GM23248 (cell line): ENCODE data around the gene CSTF1. TPM values are rescaled to one million over a fixed set of nuclear protein-coding genes. Genes with fewer than 3 reads are reported as not detected.
A peak's percentile ranks its signal among the peaks of the same experiment; 100 is the strongest.

ENCODE experiments used
- DNase-seq: peaks from one replicate; pipeline ENCODE4 v3.0.0-alpha.2; 2015
- H2AFZ ChIP-seq: fragments of 200-600 bp; sonication (generic); 2 replicates; pipeline ENCODE4 v1.6.1; 2016; ENCODE audit warnings: antibody characterized with exemption
- H3F3A ChIP-seq: fragments of 200-600 bp; sonication (generic); 2 replicates; pipeline ENCODE4 v1.6.1; 2016; ENCODE audit warnings: mild to moderate bottlenecking, antibody characterized with exemption, mixed run types; ENCODE audit not compliant: insufficient read depth
- H3K27ac ChIP-seq: fragments of 200-600 bp; sonication (generic); 2 replicates; pipeline ENCODE4 v1.5.1; 2016; ENCODE audit warnings: mild to moderate bottlenecking
- H3K27me3 ChIP-seq: fragments of 200-600 bp; sonication (generic); replicated peaks from 2 replicates; pipeline ENCODE4 v1.6.1; 2016; ENCODE audit warnings: mild to moderate bottlenecking; ENCODE audit not compliant: insufficient read depth
- H3K36me3 ChIP-seq: fragments of 200-600 bp; sonication (generic); 2 replicates; pipeline ENCODE4 v1.6.1; 2016; ENCODE audit warnings: low read depth, mild to moderate bottlenecking
- H3K4me1 ChIP-seq: fragments of 200-600 bp; sonication (generic); 2 replicates; pipeline ENCODE4 v1.6.1; 2016; ENCODE audit warnings: mild to moderate bottlenecking; ENCODE audit not compliant: insufficient read depth
- H3K4me2 ChIP-seq: fragments of 200-600 bp; sonication (generic); one replicate; pipeline ENCODE4 v1.6.1; 2016; ENCODE audit warnings: mild to moderate bottlenecking; ENCODE audit not compliant: unreplicated experiment
- H3K4me3 ChIP-seq: fragments of 200-600 bp; sonication (generic); 2 replicates; pipeline ENCODE4 v1.5.1; 2016; ENCODE audit warnings: mild to moderate bottlenecking
- H3K79me2 ChIP-seq: fragments of 200-600 bp; sonication (generic); 2 replicates; pipeline ENCODE4 v1.6.1; 2016; ENCODE audit warnings: mild to moderate bottlenecking; ENCODE audit not compliant: insufficient read depth
- H3K9ac ChIP-seq: fragments of 200-600 bp; sonication (generic); 2 replicates; pipeline ENCODE4 v1.6.1; 2016; ENCODE audit warnings: mild to moderate bottlenecking
- H3K9me2 ChIP-seq: fragments of 200-600 bp; sonication (generic); 2 replicates; pipeline ENCODE4 v1.6.1; 2016; ENCODE audit warnings: mixed run types, mild to moderate bottlenecking, moderate library complexity; ENCODE audit not compliant: insufficient read depth
- H3K9me3 ChIP-seq: fragments of 200-600 bp; sonication (generic); one replicate; pipeline ENCODE4 v1.6.1; 2017; ENCODE audit warnings: low read depth
- H4K20me1 ChIP-seq: fragments of 200-600 bp; sonication (generic); 2 replicates; pipeline ENCODE4 v1.6.0; 2016; ENCODE audit not compliant: insufficient read depth
- EZH2 ChIP-seq: fragments of 200-600 bp; sonication (generic); IDR thresholded peaks from 2 replicates; pipeline ENCODE4 v1.6.1; 2018; ENCODE audit warnings: antibody characterized with exemption, mild to moderate bottlenecking; ENCODE audit not compliant: insufficient read depth, poor library complexity, severe bottlenecking
- EZH2phosphoT487 ChIP-seq: fragments of 200-600 bp; sonication (generic); IDR thresholded peaks from 2 replicates; pipeline ENCODE4 v1.6.1; 2018; ENCODE audit warnings: antibody characterized with exemption, moderate library complexity, mild to moderate bottlenecking, low read depth; ENCODE audit not compliant: insufficient read depth
- WGBS, 2 experiments: methylation state at CpG; one replicate each; pipeline ENCODE4 v1.1.6; 2015 to 2017; ENCODE audit warnings: low lambda C conversion rate in 2 of 2, low coverage in 1 of 2; ENCODE audit errors: missing lambda C conversion rate in 2 of 2; 5-methylcytosine and 5-hydroxymethylcytosine counted together
- in situ Hi-C: fragments of 300-500 bp; cut with MboI; formaldehyde crosslinking; loops from 2 replicates; pipeline ENCODE4 v1.15.0; 2020
- polyA plus RNA-seq: library from polyadenylated mRNA; unstranded; fragments of >200 nt; fragmentation: Nextera tagmentation; extraction: Ambion mirVana; gene quantifications from 2 replicates; pipeline ENCODE4 v1.2.1, GENCODE V29; 2016
- total RNA-seq: library from RNA; depleted of rRNA; stranded (reverse); fragments of >200 nt; shearing (Covaris generic); gene quantifications from 2 replicates; pipeline ENCODE4 v1.2.3, GENCODE V29; 2014

The CSTF1 gene
- total and polyA plus RNA-seq, 2 experiments from 2014 or later = 41.7 to 69.3 TPM

DNA sequence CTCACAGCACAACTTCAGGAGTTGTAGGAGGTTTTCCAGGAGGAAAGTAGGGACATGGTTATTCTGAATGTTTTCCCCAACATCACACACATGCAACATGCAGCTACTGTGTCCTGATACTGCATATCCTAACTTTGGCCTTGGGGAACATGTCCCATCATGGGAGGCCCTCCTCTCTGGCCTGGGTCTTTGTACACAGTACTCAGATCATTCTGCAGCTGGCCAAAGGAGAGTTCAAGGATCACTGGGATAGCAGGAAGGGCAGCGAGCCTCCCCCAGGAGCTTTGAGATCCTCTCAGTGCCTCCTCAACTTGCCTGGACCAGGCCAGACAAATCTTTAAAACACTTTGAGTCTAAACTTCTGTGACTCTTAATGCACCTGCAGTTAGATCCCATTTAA lies 32.5 kb downstream of the CSTF1 start:
- no peaks in the 10 kb centered on the region for H3K9me3 ChIP-seq
- no peaks in the 10 kb centered on the region for H3K27me3 ChIP-seq
- no peak for TF ChIP-seq EZH2phosphoT487
- no peak for TF ChIP-seq EZH2
- no peak overlapping the region for H3K27ac ChIP-seq
- H3K4me3 ChIP-seq = no peak overlapping the region
- WGBS, 2 experiments = 75 to 93% methylated on average over 1 of the region's 1 CpG
- no peak overlapping the region for H3K9ac ChIP-seq
- H3F3A ChIP-seq = peaks cover 61% of the 10 kb centered on the region
- H3K4me1 ChIP-seq = peaks cover 63% of the 10 kb centered on the region
- no peak overlapping the region for H3K4me2 ChIP-seq
- no peak overlapping the region for H2AFZ ChIP-seq
- no peaks in the 10 kb centered on the region for H3K36me3 ChIP-seq
- in situ Hi-C loops = no loop called here
- H4K20me1 ChIP-seq = no peaks in the 10 kb centered on the region
- peaks cover 56% of the 10 kb centered on the region for H3K79me2 ChIP-seq
- DNase-seq = no peak
- H3K9me2 ChIP-seq = no peaks in the 10 kb centered on the region

DNA sequence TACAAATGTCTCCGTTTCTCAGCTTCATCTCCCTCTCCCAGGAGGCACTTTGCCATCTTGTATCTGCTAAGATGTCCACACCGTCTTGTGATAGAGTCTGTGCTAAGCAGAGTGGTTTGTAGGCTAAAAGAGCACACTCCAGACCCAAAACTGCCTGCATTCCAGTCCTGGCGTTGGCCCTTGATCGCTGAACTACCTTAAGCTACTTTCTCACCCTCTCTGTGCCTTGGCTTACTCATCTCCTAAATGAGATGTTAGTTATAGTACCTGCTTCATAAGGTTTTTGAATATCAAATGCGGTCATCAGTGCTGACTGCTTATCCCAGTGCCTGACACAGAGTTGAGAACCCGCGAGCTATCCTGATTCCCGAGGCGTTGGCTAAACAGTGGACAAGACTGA lies 33.6 kb downstream of the CSTF1 start:
- Histone ChIP-seq H2AFZ (no peak overlapping the region), H3K79me2 (peaks cover 52% of the 10 kb centered on the region), H3F3A (peaks cover 66% of the 10 kb centered on the region), H3K27ac (no peak overlapping the region), H3K27me3 (no peaks in the 10 kb centered on the region), H3K4me3 (no peak overlapping the region), H3K9me3 (no peaks in the 10 kb centered on the region), H3K4me2 (no peak overlapping the region), H3K9me2 (no peaks in the 10 kb centered on the region), H3K9ac (no peak overlapping the region), H3K4me1 (peaks cover 70% of the 10 kb centered on the region), H4K20me1 (no peaks in the 10 kb centered on the region), H3K36me3 (no peaks in the 10 kb centered on the region)
- DNase-seq = no peak
- in situ Hi-C loops = no loop called here
- 92 to 94% methylated on average over 9 of the region's 9 CpGs for WGBS, 2 experiments
- no peak for TF ChIP-seq EZH2phosphoT487
- no peak for TF ChIP-seq EZH2

DNA sequence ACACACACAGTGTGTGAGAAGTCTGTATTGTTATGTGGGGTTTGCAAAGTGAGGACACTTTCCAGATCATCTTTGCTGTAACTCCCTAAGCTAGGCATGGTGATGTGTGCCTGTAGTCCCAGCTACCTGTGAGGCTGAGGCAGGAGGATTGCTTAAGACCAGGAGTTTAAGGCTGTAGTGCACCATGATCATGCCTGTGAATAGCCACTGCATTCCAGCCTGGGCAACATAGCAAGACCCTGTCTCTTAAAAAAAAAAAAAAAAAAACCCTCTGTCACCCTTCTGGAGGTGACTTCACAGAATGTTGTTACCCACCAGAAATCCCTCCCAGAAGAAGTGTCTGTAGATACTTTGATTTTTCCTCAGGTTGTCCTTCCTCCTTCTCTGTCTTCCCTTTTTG lies 34.5 kb downstream of the CSTF1 start:
- Histone ChIP-seq H3K4me2 (no peak overlapping the region), H3K4me1 (peaks cover 64% of the 10 kb centered on the region), H3K79me2 (peaks cover 61% of the 10 kb centered on the region), H3K27ac (peak overlapping the region; percentile 87; the same call in 1 of the 2 replicates), H3K27me3 (no peaks in the 10 kb centered on the region), H3K9me3 (no peaks in the 10 kb centered on the region), H3K9ac (no peak overlapping the region), H4K20me1 (no peaks in the 10 kb centered on the region), H3F3A (peaks cover 64% of the 10 kb centered on the region), H3K9me2 (no peaks in the 10 kb centered on the region), H3K4me3 (no peak overlapping the region), H2AFZ (no peak overlapping the region), H3K36me3 (no peaks in the 10 kb centered on the region)
- no peak for DNase-seq
- in situ Hi-C loops = no loop called here
- TF ChIP-seq EZH2 (no peak), EZH2phosphoT487 (no peak)

DNA sequence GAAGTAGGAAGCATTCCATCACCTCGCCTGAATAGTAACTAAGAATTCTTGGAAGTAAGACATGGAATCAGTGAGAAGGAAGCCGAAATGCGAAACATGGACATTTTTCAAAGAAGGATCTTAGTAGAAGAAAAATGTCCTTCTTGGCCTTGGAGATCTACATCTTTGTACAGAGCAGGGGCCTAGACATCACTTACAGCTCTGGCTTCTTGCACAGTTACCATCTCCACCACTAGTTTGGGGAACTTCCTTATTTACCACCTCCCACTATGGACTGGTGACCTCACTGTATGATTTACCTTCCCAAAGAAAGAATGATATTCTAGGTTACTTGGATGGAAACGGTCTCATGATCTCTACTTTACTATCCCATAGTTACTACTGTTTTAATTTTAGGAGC lies 35.4 kb downstream of the CSTF1 start:
- H3K79me2 ChIP-seq = peaks cover 63% of the 10 kb centered on the region
- TF ChIP-seq EZH2 (no peak), EZH2phosphoT487 (no peak)
- peak overlapping the region; percentile 87; the same call in 1 of the 2 replicates for H3K27ac ChIP-seq
- H3K27me3 ChIP-seq = no peaks in the 10 kb centered on the region
- H3K4me1 ChIP-seq = peaks cover 57% of the 10 kb centered on the region
- H3K9me3 ChIP-seq = no peaks in the 10 kb centered on the region
- H3K36me3 ChIP-seq = no peaks in the 10 kb centered on the region
- no peak for DNase-seq
- H3K4me2 ChIP-seq = no peak overlapping the region
- H3K4me3 ChIP-seq = no peak overlapping the region
- H3K9me2 ChIP-seq = no peaks in the 10 kb centered on the region
- no peaks in the 10 kb centered on the region for H4K20me1 ChIP-seq
- in situ Hi-C loops = no loop called here
- no peak overlapping the region for H3K9ac ChIP-seq
- no peak overlapping the region for H2AFZ ChIP-seq
- WGBS, 2 experiments = 86 to 93% methylated on average over 4 of the region's 4 CpGs
- peaks cover 64% of the 10 kb centered on the region for H3F3A ChIP-seq

GRCh38 chr20:56428410-56428809 lies 36.0 kb downstream of the CSTF1 start:
- no peaks in the 10 kb centered on the region for H4K20me1 ChIP-seq

More at GRCh38 chr20:56428410-56428809, 36.0 kb downstream of the CSTF1 start:
- Histone ChIP-seq H3K27ac (peak overlapping the region; percentile 87), H3K4me2 (peak overlapping the region; percentile 5), H3K27me3 (no peaks in the 10 kb centered on the region), H3K79me2 (peaks cover 63% of the 10 kb centered on the region), H3K9me3 (no peaks in the 10 kb centered on the region), H3K36me3 (no peaks in the 10 kb centered on the region), H3K9ac (peak overlapping the region; percentile 60; the same call in 1 of the 2 replicates), H3K9me2 (no peaks in the 10 kb centered on the region), H3K4me3 (no peak overlapping the region), H2AFZ (no peak overlapping the region), H3F3A (peaks cover 65% of the 10 kb centered on the region), H3K4me1 (peaks cover 57% of the 10 kb centered on the region)
- TF ChIP-seq EZH2 (no peak), EZH2phosphoT487 (no peak)
- WGBS, 2 experiments = 72 to 83% methylated on average over 5 of the region's 5 CpGs
- in situ Hi-C loops = no loop called here
- no peak for DNase-seq
